Brain microvascular endothelial cell (primary cell): ENCODE measurements around the gene RRP8.

Source experiments
- DNase-seq: peaks from one replicate; pipeline ENCODE4 v3.0.0-alpha.2; 2020
- H3K27ac ChIP-seq: fragments of 250-450 bp; sonication (Bioruptor Pico); 2 replicates; pipeline ENCODE4 v1.5.1; 2020; ENCODE audit warnings: mild to moderate bottlenecking, moderate library complexity
- H3K27me3 ChIP-seq: fragments of 250-450 bp; sonication (Bioruptor Pico); replicated peaks from 2 replicates; pipeline ENCODE4 v1.5.1; 2020; ENCODE audit warnings: mild to moderate bottlenecking
- H3K36me3 ChIP-seq: fragments of 250-450 bp; sonication (Bioruptor Pico); replicated peaks from 2 replicates; pipeline ENCODE4 v1.5.1; 2020; ENCODE audit warnings: mild to moderate bottlenecking
- H3K4me3 ChIP-seq: 2 replicates; pipeline ENCODE4 v1.5.1; 2011; ENCODE audit warnings: low read depth, mild to moderate bottlenecking, control low read depth, low read length, moderate library complexity
- in situ Hi-C: cut with HindIII; loops from 2 replicates; pipeline ENCODE4 v1.10.0; 2017; ENCODE audit warnings: low sequenced_read_pairs, low pct_ligation_motif_present
- TF ChIP-seq, protein P1 (sequence below): IDR thresholded peaks from 2 replicates; pipeline ENCODE4 v1.5.1; 2011; ENCODE audit warnings: low read depth, mild to moderate bottlenecking, moderate library complexity, low read length, control low read depth, inconsistent platforms; ENCODE audit errors: missing control alignments

RRP8 gene

GRCh38 chr11:6565325-6565724 is 38.1 kb downstream of the RRP8 start:
- no peaks in the 10 kb centered on the region for H3K27me3 ChIP-seq
- TF ChIP-seq, protein P1, sequence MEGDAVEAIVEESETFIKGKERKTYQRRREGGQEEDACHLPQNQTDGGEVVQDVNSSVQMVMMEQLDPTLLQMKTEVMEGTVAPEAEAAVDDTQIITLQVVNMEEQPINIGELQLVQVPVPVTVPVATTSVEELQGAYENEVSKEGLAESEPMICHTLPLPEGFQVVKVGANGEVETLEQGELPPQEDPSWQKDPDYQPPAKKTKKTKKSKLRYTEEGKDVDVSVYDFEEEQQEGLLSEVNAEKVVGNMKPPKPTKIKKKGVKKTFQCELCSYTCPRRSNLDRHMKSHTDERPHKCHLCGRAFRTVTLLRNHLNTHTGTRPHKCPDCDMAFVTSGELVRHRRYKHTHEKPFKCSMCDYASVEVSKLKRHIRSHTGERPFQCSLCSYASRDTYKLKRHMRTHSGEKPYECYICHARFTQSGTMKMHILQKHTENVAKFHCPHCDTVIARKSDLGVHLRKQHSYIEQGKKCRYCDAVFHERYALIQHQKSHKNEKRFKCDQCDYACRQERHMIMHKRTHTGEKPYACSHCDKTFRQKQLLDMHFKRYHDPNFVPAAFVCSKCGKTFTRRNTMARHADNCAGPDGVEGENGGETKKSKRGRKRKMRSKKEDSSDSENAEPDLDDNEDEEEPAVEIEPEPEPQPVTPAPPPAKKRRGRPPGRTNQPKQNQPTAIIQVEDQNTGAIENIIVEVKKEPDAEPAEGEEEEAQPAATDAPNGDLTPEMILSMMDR = no peak
- in situ Hi-C loops = no loop called here
- H3K27ac ChIP-seq = no peak overlapping the region
- DNase-seq = no peak
- no peaks in the 10 kb centered on the region for H3K36me3 ChIP-seq
- H3K4me3 ChIP-seq = no peak overlapping the region

GRCh38 chr11:6563667-6564066 is 39.7 kb downstream of the RRP8 start:
- Histone ChIP-seq H3K4me3 (no peak overlapping the region), H3K27ac (no peak overlapping the region), H3K36me3 (no peaks in the 10 kb centered on the region), H3K27me3 (no peaks in the 10 kb centered on the region)
- DNase-seq = no peak
- TF ChIP-seq, protein P1 = no peak
- in situ Hi-C loops = no loop called here

DNA sequence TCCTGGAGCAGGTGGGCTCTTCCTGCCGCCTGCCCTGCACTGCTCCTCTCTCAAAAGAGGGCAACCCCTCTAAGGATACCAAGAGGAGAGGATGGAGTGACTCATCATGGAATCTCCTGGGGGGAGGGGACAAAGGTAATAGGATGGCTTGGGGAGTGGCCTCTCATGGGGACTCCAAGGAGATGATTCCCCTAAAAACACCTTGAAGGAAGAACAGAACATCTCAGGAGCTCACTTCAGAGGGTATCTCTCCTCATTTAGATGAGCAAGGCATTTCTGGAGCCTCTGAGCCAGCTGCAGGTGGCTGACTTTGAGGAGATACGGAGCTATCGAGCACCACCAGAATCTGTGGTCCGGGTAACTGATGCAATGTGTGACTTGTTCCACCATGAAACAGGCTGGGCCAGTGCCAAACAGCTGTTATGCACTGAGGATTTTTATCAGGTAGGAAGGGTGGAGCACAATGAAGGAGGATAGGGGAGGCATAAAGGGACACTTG is 40.2 kb downstream of the RRP8 start:
- no peak overlapping the region for H3K4me3 ChIP-seq
- no peaks in the 10 kb centered on the region for H3K27me3 ChIP-seq
- TF ChIP-seq, protein P1 = no peak
- DNase-seq = no peak
- no peaks in the 10 kb centered on the region for H3K36me3 ChIP-seq
- H3K27ac ChIP-seq = no peak overlapping the region
- in situ Hi-C loops = no loop called here

GRCh38 chr11:6561288-6561687 is 42.1 kb downstream of the RRP8 start:
- H3K27ac ChIP-seq = no peak overlapping the region
- TF ChIP-seq, protein P1 = no peak
- in situ Hi-C loops = no loop called here
- no peaks in the 10 kb centered on the region for H3K36me3 ChIP-seq
- H3K27me3 ChIP-seq = no peaks in the 10 kb centered on the region
- no peak overlapping the region for H3K4me3 ChIP-seq
- DNase-seq = no peak

- TF ChIP-seq, protein P1 = no peak
- in situ Hi-C loops = no loop called here
- Histone ChIP-seq H3K4me3 (no peak overlapping the region), H3K36me3 (no peaks in the 10 kb centered on the region), H3K27me3 (no peaks in the 10 kb centered on the region), H3K27ac (no peak overlapping the region)
- DNase-seq = no peak
Measured at GRCh38 chr11:6559369-6559768, 44.0 kb downstream of the RRP8 start.
